GM12878 (cell line): Measurements from ENCODE around the gene RHBDD1.

ENCODE experiments used
- EP300 ChIP-seq, 2 experiments: fragments of 150-350 bp in 1 of 2; IDR thresholded peaks; 2 replicates each; pipeline ENCODE4 v1.6.1; 2011 to 2012; ENCODE audit warnings: low read depth in 2 of 2, low read length in 2 of 2, borderline replicate concordance in 1 of 2, improper control_type of control experiment in 1 of 2, inconsistent platforms in 1 of 2; ENCODE audit not compliant: control insufficient read depth in 1 of 2
- NBN ChIP-seq: fragments of 450-650 bp; IDR thresholded peaks from 2 replicates; pipeline ENCODE4 v1.6.1; 2016
- SMARCA5 ChIP-seq: fragments of 450-650 bp; IDR thresholded peaks from 2 replicates; pipeline ENCODE4 v1.6.1; 2017; ENCODE audit warnings: mild to moderate bottlenecking

- TF ChIP-seq NBN, result no peak
- no peak for TF ChIP-seq EP300 (IDR thresholded peaks at IDR 0.05; ENCODE audit: borderline replicate concordance in 1 of 2, control insufficient read depth in 1 of 2, low read depth in 2 of 2, low read length in 2 of 2)
- TF ChIP-seq SMARCA5, result no peak
These were observed 3.3 kb downstream of the RHBDD1 start for GRCh38 chr2:226839161-226839560.
